Measurements from ENCODE around the gene DIAPH2.

- TF ChIP-seq, protein P1, sequence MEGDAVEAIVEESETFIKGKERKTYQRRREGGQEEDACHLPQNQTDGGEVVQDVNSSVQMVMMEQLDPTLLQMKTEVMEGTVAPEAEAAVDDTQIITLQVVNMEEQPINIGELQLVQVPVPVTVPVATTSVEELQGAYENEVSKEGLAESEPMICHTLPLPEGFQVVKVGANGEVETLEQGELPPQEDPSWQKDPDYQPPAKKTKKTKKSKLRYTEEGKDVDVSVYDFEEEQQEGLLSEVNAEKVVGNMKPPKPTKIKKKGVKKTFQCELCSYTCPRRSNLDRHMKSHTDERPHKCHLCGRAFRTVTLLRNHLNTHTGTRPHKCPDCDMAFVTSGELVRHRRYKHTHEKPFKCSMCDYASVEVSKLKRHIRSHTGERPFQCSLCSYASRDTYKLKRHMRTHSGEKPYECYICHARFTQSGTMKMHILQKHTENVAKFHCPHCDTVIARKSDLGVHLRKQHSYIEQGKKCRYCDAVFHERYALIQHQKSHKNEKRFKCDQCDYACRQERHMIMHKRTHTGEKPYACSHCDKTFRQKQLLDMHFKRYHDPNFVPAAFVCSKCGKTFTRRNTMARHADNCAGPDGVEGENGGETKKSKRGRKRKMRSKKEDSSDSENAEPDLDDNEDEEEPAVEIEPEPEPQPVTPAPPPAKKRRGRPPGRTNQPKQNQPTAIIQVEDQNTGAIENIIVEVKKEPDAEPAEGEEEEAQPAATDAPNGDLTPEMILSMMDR (IDR thresholded peaks at IDR 0.05 in 8 of 11, conservative IDR thresholded peaks at IDR 0.05 in 3 of 11) = no peak
- no peak for TF ChIP-seq POLR2A (IDR thresholded peaks at IDR 0.05)
Observed at GRCh38 chrX:97638621-97639020, 954.0 kb downstream of the DIAPH2 start.

All from spleen (tissue), 7 donors.